Stimulated activated CD8-positive, alpha-beta memory T cell treated with anti-CD3 and anti-CD28 coated beads, Interleukin-12 subunit alpha, Interleukin-12 subunit beta, amount 100 ng/mL, for 4 hours (primary cell): ENCODE results near the gene SCN2A.
"Not testable (repeated sequence)": the region's sequence is repeated elsewhere in the genome, so short reads cannot be mapped to it uniquely, and the experiment has no call there.

Experiments
- DNase-seq: peaks from one replicate; pipeline ENCODE4 v3.0.0-alpha.2; 2020; ENCODE audit warnings: low read depth

Gene SCN2A

GRCh38 chr2:165253178-165253577, 14.0 kb downstream of the SCN2A start:
- no peak for DNase-seq

DNA sequence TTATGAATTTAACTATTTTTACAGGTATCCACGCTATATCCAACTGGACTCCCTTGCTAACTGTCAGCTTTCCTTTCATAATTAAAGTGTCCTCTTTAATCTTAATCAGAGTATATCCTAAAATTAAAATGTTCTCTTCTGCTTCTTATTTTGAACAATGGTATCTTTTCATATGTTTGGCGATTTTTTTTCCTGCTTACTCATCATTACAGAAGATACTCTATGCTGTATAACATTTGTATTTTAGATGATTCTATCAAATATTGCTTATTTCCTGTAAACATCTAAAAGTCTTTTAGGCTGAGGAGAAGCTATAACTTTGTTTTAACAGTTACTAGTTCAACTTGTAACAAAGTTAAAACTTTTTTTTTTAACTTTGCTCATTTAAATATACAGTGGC, 17.4 kb downstream of the SCN2A start:
- no peak for DNase-seq

DNA sequence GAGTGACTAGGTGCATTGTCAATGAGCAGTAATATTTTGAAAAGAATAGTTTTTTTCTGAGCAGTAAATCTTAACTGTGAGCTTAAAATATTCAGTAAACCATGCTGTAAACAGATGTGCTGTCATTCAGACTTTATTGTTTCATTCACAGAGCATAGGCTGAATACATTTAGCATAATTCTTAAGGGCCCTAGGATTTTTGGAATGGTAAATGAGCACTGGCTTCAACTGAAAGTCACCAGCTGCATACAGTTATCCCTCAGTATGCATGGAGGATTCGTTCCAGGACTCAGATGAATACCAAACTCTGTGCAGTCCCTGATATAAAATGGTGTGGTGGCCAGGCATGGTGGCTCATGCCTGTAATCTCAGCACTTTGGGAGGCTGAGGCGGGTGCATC, 21.1 kb downstream of the SCN2A start:
- DNase-seq: not testable (repeated sequence)

DNA sequence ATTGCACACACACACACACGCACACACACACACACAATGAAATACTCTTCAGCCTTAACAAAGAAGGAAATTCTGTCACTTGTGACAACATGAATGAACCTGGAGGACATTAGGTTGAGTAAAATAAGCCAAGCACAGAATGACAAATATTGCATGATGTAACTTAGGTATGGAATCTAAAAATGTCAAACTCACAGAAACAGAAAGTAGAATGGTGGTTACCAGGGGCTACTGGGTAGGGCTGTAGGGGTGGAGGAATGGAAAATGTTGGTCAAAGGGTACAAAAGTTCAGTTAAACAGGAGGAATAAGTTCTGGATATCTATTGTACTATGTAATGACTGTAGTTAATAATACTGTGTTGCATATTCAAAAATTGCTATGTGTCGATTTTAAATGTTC, 29.5 kb downstream of the SCN2A start:
- no peak for DNase-seq

DNA sequence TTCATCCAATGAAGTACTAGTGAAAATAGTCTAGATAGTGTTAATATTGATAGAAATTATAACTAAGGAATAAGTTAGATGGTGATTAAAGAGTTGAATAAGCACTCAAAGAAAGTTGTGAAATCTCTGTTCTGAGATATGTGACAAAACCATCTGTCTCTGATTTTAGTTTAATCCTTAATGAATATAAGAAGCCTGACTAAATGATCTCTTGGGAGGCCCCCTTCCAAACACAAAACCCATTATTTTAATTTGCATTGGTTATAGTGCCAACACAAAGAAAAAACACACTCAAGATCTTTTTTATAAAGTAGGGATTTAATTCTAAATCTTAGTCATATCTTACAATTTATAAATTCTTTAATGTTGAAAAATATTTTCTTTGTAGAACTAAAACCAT, 34.0 kb downstream of the SCN2A start:
- DNase-seq: no peak

- DNase-seq: no peak
These were observed 35.5 kb downstream of the SCN2A start for GRCh38 chr2:165274698-165275097.

DNA sequence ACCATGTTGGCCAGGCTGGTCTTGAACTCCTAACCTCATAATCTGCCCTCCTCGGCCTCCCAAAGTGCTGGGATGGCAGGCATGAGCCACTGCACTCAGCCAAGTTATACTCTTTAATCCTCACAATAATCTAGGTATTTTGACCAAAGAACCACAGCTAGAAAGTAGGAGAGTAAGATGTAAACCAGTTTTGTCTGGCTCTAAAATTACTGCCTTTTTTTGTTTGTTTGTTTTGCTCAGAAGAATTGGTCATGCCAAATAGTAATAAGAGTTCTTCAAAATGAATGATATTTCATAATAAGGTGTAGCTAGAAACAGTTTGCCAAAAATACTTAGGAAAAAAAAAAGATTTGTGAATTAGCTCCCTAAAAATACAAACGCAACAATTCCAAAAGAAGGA, 36.7 kb downstream of the SCN2A start:
- no peak for DNase-seq

- no peak for DNase-seq
These were observed 38.1 kb downstream of the SCN2A start for GRCh38 chr2:165277295-165277694.

- no peak for DNase-seq
These were observed 38.8 kb downstream of the SCN2A start for GRCh38 chr2:165277860-165278656.

GRCh38 chr2:165280356-165280755, 41.1 kb downstream of the SCN2A start:
- no peak for DNase-seq

GRCh38 chr2:165281387-165281786, 42.2 kb downstream of the SCN2A start:
- no peak for DNase-seq

- no peak for DNase-seq
These were observed 44.1 kb downstream of the SCN2A start for GRCh38 chr2:165283342-165283741.

DNA sequence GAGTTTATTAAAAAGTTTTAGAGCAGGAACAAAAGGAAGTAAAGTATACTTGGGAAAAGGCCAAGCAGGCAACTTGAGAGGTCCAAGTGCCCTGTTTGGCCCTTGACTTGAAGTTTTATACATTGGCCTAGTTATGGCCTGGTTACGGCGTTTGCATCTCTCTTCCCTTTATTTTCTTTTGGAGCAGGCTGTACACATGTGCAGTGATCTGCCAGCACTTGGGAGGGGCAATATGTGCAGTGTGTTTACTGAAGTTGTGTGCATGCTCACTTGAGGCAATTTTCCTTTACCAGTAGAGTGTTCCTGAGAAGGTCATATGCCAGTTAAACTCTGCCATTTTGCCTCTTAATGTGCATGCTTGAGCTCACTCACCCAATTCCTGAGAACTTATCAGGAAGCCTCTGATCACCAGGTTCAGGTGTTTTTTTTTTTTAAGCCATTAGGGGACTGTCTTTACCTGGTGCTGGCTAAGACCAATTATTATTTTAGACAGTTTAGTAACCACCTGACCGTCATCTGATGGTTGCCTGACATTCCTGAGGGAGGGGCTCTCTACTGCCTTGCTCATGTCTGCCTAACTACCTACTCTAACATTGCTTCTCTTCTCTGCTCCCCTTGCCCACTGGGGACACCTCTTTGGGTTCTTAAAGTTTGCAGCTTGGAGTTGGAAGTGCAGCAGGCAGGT, 48.0 kb downstream of the SCN2A start:
- DNase-seq: no peak

DNA sequence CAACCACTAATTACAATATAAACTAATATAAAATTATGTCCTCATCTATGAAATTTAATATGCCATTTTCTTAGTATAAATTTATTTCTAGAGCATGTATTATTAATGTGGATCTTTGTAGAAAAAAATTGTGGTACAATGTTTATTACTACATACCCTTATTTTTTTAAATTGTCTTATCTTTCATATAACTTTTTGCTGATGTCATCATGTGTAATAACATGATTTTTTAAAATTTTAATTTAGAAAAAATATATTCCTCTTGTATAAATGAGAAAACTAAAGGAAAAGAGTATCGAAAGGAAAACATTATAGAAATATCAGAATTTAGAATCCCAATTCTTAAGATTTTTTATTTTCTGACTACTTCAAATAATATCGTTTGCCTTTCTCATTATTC, 49.9 kb downstream of the SCN2A start:
- DNase-seq: no peak

DNA sequence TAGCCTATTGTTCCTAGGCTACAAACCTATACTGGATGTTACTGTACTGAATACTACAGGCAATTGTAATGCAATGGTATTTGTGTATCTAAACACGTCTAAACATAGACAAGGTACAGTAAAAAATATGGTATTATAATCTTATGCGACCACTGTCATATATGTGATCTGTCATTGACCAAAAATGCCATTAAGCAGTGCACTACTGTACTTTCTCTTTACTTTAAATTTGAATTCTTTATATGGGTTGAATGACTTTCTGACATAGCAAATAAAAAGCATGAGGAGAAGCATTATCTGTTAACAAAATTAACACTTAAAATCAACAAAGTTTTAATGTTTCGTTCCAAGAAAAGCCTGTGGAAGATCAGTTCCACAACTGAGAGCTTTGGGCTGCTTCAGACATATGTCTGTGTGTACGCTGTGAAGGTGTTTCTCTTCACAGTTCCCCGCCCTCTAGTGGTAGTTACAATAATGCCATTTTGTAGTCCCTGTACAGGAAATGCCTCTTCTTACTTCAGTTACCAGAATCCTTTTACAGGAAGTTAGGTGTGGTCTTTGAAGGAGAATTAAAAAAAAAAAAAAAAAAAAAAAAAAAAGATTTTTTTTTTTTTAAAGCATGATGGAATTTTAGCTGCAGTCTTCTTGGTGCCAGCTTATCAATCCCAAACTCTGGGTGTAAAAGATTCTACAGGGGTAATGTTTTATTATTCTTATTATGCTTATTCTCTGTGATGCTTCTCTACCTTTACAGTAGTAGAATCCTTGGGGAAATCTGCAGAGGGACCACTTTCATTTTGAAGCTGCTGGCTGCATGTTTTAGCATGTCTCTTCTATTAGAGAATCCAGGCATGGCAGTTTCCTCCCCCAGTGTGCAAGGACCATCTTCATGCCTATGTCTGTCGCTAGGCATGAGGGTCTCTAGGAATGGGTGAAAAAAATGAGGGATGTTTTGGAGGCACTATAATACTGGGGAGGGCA, 54.5 kb downstream of the SCN2A start:
- DNase-seq: no peak

- no peak for DNase-seq
These were observed 55.7 kb downstream of the SCN2A start for GRCh38 chr2:165294912-165295311.

DNA sequence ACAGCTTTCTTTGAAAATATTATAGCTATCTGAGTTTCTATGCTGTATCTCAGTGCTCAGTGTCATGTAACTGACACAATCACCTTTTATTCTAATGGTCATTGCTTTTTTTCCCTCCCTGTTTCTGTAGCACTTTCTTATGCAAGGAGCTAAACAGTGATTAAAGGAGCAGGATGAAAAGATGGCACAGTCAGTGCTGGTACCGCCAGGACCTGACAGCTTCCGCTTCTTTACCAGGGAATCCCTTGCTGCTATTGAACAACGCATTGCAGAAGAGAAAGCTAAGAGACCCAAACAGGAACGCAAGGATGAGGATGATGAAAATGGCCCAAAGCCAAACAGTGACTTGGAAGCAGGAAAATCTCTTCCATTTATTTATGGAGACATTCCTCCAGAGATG, 56.4 kb downstream of the SCN2A start:
- no peak for DNase-seq

DNA sequence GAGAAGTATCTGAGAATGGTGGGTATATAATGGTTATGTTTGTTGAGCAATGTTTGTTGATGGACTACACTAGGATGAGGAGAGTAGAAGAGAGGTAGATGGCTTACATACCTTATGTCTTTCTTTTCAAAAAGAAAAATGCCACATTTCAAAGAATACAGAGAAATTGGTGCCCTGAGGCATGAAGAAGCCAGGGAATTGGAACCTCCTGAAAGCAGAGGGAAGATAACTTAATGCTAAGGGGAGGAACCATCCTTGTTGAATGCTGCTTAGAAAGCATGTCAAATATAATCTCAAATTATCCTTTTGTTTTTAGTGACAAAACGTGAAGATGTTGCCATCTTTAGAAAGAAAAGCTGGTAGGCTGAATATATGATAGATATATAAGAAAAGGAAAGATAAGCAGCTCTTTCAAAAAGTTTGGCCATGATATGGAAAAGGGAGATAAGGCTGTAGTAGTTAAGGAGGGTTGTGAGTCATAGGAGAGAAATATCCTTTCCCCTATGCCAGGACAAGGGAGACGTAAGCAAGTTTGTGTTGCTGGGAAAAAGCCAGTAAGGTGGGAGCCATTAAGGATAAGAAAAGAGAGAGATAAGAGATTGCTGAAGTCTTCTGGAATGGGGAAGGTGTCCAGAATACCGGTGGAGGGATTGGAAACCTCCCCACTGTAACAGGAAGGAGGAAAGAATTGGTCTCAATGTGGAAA, 66.3 kb downstream of the SCN2A start:
- no peak for DNase-seq

GRCh38 chr2:165307317-165307716, 68.1 kb downstream of the SCN2A start:
- DNase-seq: no peak

DNA sequence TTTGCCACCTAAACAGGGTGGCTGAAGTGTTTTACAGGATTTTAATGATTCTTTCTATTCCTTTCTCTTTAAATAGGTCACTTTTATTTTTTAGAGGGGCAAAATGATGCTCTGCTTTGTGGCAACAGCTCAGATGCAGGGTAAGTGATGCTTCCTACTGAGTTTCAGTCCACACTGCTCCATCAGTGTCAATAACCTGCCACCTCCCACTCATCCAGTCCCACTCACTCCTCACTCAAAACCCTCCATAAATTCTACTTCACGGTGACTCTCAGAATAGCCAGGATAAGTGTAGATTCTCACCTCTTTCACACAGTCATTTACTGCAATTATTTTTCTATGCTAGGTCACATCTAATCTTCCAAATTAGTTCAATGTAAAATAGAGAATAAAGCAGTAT, 72.7 kb downstream of the SCN2A start:
- no peak for DNase-seq

- no peak for DNase-seq
These were observed 73.8 kb downstream of the SCN2A start for GRCh38 chr2:165312999-165313398.

- DNase-seq: no peak
These were observed 74.3 kb downstream of the SCN2A start for GRCh38 chr2:165313509-165313908.
